ENCODE results near the gene MAGEF1. TPM values are rescaled to one million over a fixed set of nuclear protein-coding genes. Genes with fewer than 3 reads are reported as not detected.
A peak's percentile ranks its signal among the peaks of the same experiment; 100 is the strongest.

MAGEF1 gene
- total RNA-seq, 1 donor from 2014 or later: 22.9 TPM

- DNase-seq (ENCODE audit: low spot score): no peak
- H3K4me3 Mint-ChIP-seq (ENCODE audit: unreplicated experiment): no peak overlapping the region
- TF ChIP-seq, protein P1, sequence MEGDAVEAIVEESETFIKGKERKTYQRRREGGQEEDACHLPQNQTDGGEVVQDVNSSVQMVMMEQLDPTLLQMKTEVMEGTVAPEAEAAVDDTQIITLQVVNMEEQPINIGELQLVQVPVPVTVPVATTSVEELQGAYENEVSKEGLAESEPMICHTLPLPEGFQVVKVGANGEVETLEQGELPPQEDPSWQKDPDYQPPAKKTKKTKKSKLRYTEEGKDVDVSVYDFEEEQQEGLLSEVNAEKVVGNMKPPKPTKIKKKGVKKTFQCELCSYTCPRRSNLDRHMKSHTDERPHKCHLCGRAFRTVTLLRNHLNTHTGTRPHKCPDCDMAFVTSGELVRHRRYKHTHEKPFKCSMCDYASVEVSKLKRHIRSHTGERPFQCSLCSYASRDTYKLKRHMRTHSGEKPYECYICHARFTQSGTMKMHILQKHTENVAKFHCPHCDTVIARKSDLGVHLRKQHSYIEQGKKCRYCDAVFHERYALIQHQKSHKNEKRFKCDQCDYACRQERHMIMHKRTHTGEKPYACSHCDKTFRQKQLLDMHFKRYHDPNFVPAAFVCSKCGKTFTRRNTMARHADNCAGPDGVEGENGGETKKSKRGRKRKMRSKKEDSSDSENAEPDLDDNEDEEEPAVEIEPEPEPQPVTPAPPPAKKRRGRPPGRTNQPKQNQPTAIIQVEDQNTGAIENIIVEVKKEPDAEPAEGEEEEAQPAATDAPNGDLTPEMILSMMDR (IDR thresholded peaks at IDR 0.05; ENCODE audit: unreplicated experiment): no peak
- H3K27me3 Mint-ChIP-seq (ENCODE audit: unreplicated experiment): peaks cover 2% of the 10 kb centered on the region
- H3K4me1 Mint-ChIP-seq (ENCODE audit: unreplicated experiment): peaks cover 6% of the 10 kb centered on the region
- no peaks in the 10 kb centered on the region for H3K36me3 Mint-ChIP-seq (ENCODE audit: low read depth, unreplicated experiment)
- H3K27ac Mint-ChIP-seq (ENCODE audit: unreplicated experiment): no peak overlapping the region
- no peaks in the 10 kb centered on the region for H3K9me3 Mint-ChIP-seq (ENCODE audit: unreplicated experiment)
Measured at GRCh38 chr3:184725176-184725719, 13.4 kb upstream of the MAGEF1 start.

DNA sequence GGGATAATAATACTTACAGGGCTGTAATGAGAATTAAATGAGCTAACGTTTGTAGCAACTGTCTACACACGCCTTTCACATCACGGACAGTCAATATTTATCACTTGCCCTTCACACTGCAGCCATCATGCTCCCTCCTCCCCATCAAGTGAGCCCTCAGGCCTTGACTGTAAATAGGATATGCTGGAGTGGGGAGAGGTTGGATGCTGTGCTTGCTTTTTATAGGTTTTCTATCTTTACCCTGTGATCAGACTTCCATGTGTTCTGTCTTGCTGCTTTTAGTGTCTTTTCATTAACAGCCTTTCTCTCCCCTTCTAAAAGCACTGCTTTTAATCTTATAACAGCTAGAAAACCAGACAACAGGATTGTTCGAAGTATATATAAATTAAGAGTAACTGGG lies 12.8 kb upstream of the MAGEF1 start:
- Mint-ChIP-seq H3K27me3 (ENCODE audit: unreplicated experiment) (no peaks in the 10 kb centered on the region), H3K4me3 (ENCODE audit: unreplicated experiment) (no peak overlapping the region), H3K36me3 (ENCODE audit: low read depth, unreplicated experiment) (no peaks in the 10 kb centered on the region), H3K27ac (ENCODE audit: unreplicated experiment) (no peak overlapping the region), H3K4me1 (ENCODE audit: unreplicated experiment) (peaks cover 4% of the 10 kb centered on the region), H3K9me3 (ENCODE audit: unreplicated experiment) (no peaks in the 10 kb centered on the region)
- DNase-seq (ENCODE audit: low spot score): no peak
- TF ChIP-seq, protein P1 (IDR thresholded peaks at IDR 0.05; ENCODE audit: unreplicated experiment): no peak

GRCh38 chr3:184719709-184720108 lies 7.8 kb upstream of the MAGEF1 start:
- no peak for DNase-seq (ENCODE audit: low spot score)
- Mint-ChIP-seq H3K27ac (ENCODE audit: unreplicated experiment) (no peak overlapping the region), H3K4me1 (ENCODE audit: unreplicated experiment) (peaks cover 21% of the 10 kb centered on the region), H3K27me3 (ENCODE audit: unreplicated experiment) (peaks cover 3% of the 10 kb centered on the region), H3K4me3 (ENCODE audit: unreplicated experiment) (no peak overlapping the region), H3K36me3 (ENCODE audit: low read depth, unreplicated experiment) (no peaks in the 10 kb centered on the region), H3K9me3 (ENCODE audit: unreplicated experiment) (no peaks in the 10 kb centered on the region)
- TF ChIP-seq, protein P1 (IDR thresholded peaks at IDR 0.05; ENCODE audit: unreplicated experiment): no peak

DNA sequence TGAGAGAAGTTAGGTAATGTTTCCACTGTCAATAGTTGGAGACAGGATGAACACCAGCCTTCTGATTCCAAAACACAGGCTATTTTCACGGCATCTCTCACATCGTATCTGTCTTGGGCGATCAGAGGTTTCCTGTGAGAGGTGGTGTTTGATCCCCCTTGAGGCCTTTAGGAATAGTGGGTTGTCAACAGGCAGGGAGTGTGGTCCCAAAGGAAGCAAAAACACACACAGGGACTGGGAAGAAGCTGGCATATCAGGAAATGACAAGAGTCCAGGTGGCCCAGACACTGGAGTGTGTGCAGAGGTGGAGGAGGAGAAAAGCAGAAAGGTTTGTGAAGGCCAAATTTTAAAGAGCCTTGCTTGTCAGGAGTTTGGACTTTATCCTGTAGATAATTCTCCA lies 6.6 kb upstream of the MAGEF1 start:
- TF ChIP-seq, protein P1 (IDR thresholded peaks at IDR 0.05; ENCODE audit: unreplicated experiment): no peak
- Mint-ChIP-seq H3K27ac (ENCODE audit: unreplicated experiment) (peak overlapping the region; percentile 20), H3K9me3 (ENCODE audit: unreplicated experiment) (no peaks in the 10 kb centered on the region), H3K4me3 (ENCODE audit: unreplicated experiment) (no peak overlapping the region), H3K4me1 (ENCODE audit: unreplicated experiment) (peaks cover 21% of the 10 kb centered on the region), H3K27me3 (ENCODE audit: unreplicated experiment) (peaks cover 3% of the 10 kb centered on the region), H3K36me3 (ENCODE audit: low read depth, unreplicated experiment) (no peaks in the 10 kb centered on the region)
- DNase-seq (ENCODE audit: low spot score): no peak

- no peak overlapping the region for H3K27ac Mint-ChIP-seq (ENCODE audit: unreplicated experiment)
- H3K36me3 Mint-ChIP-seq (ENCODE audit: low read depth, unreplicated experiment): no peaks in the 10 kb centered on the region
- H3K4me3 Mint-ChIP-seq (ENCODE audit: unreplicated experiment): no peak overlapping the region
- no peaks in the 10 kb centered on the region for H3K9me3 Mint-ChIP-seq (ENCODE audit: unreplicated experiment)
- H3K4me1 Mint-ChIP-seq (ENCODE audit: unreplicated experiment): peaks cover 22% of the 10 kb centered on the region
- H3K27me3 Mint-ChIP-seq (ENCODE audit: unreplicated experiment): peaks cover 3% of the 10 kb centered on the region
- DNase-seq (ENCODE audit: low spot score): no peak
- TF ChIP-seq, protein P1 (IDR thresholded peaks at IDR 0.05; ENCODE audit: unreplicated experiment): no peak
Measured at GRCh38 chr3:184717399-184717983, 5.6 kb upstream of the MAGEF1 start.
